CD4-positive, CD25-positive, alpha-beta regulatory T cell (primary cell): ENCODE results near the gene NDST1. TPM values are rescaled to one million over a fixed set of nuclear protein-coding genes. Genes with fewer than 3 reads are reported as not detected.

Source experiments
- ATAC-seq, 2 donors: fragments of 150-1000 bp; cut with Tn5 transposase; one replicate each; pipeline ENCODE4 v1.10.0; 2021; ENCODE audit warnings: low read depth in 2 of 2, moderate number of reproducible peaks in 2 of 2, moderate library complexity in 1 of 2
- DNase-seq, 3 donors: peaks; one replicate each; pipeline versions ENCODE4 v3.0.0 to v3.0.0-alpha.2; 2012 to 2022; ENCODE audit warnings: mixed read lengths in 1 of 3
- H3K27ac ChIP-seq: one replicate; pipeline ENCODE4 v1.7.0; 2013; ENCODE audit warnings: mild to moderate bottlenecking, low read length; ENCODE audit not compliant: insufficient read depth, poor library complexity, severe bottlenecking
- H3K27me3 ChIP-seq: one replicate; pipeline ENCODE4 v1.7.0; 2013; ENCODE audit warnings: low read length; ENCODE audit not compliant: control insufficient read depth, insufficient read depth
- H3K36me3 ChIP-seq: one replicate; pipeline ENCODE4 v1.7.0; 2013; ENCODE audit warnings: mild to moderate bottlenecking, low read length, moderate library complexity; ENCODE audit not compliant: control insufficient read depth, insufficient read depth
- H3K4me1 ChIP-seq: 2 replicates; pipeline ENCODE4 v1.7.0; 2013; ENCODE audit warnings: mild to moderate bottlenecking, low read length; ENCODE audit not compliant: insufficient read depth, control insufficient read depth, poor library complexity, severe bottlenecking
- H3K4me3 ChIP-seq: one replicate; pipeline ENCODE4 v1.7.0; 2013; ENCODE audit warnings: low read depth, mild to moderate bottlenecking, low read length, moderate library complexity
- H3K9me3 ChIP-seq, 2 experiments: 1 replicate in 1 of 2; 2 replicates in 1 of 2; pipeline ENCODE4 v1.7.0; 2013; ENCODE audit warnings: low read length in 2 of 2, mild to moderate bottlenecking in 1 of 2, moderate library complexity in 1 of 2; ENCODE audit not compliant: control insufficient read depth in 2 of 2
- H3K27ac Mint-ChIP-seq, 3 donors: one replicate each; pipeline ENCODE4 v1.8.0; 2020 to 2022; ENCODE audit warnings: mild to moderate bottlenecking in 3 of 3, mixed read lengths in 3 of 3, moderate library complexity in 2 of 3
- H3K27me3 Mint-ChIP-seq: one replicate; pipeline ENCODE4 v1.8.0; 2022; ENCODE audit warnings: mild to moderate bottlenecking, mixed read lengths
- H3K36me3 Mint-ChIP-seq: one replicate; pipeline ENCODE4 v1.8.0; 2020; ENCODE audit warnings: mixed read lengths
- H3K4me1 Mint-ChIP-seq, 4 donors: one replicate each; pipeline ENCODE4 v1.8.0; 2020 to 2022; ENCODE audit warnings: mixed read lengths in 4 of 4, mild to moderate bottlenecking in 1 of 4
- H3K4me3 Mint-ChIP-seq, 4 donors: one replicate each; pipeline ENCODE4 v1.8.0; 2020 to 2022; ENCODE audit warnings: mild to moderate bottlenecking in 4 of 4, mixed read lengths in 4 of 4, moderate library complexity in 3 of 4
- H3K9me3 Mint-ChIP-seq, 7 donors: one replicate each; pipeline ENCODE4 v1.8.0; 2020 to 2022; ENCODE audit warnings: mixed read lengths in 7 of 7, mild to moderate bottlenecking in 3 of 7, moderate library complexity in 2 of 7
- polyA plus RNA-seq, 4 donors: library from polyadenylated mRNA; unstranded; fragments of 300-500 nt; fragmentation: Illumina TruSeq; gene quantifications; one replicate each; pipeline ENCODE4 v1.2.3, GENCODE V29; 2021
- total RNA-seq: library from RNA; stranded (reverse); gene quantifications from one replicate; pipeline ENCODE4 v1.2.3, GENCODE V29; 2022

NDST1 gene
- total and polyA plus RNA-seq, 5 donors from 2014 or later: 2.4 TPM; not detected in 4

GRCh38 chr5:150605546-150605945 is 97.6 kb downstream of the NDST1 start:
- DNase-seq: no peak
- no peak overlapping the region for H3K27ac ChIP-seq
- Mint-ChIP-seq H3K36me3 (no peaks in the 10 kb centered on the region), H3K9me3 (peaks cover 0 to 2% (median 0%) of the 10 kb centered on the region in 7 donors), H3K4me3 (no peak overlapping the region), H3K27me3 (peaks cover 4% of the 10 kb centered on the region), H3K4me1 (no peaks in the 10 kb centered on the region), H3K27ac (no peak overlapping the region)
- no peak overlapping the region for H3K4me3 ChIP-seq
- H3K27me3 ChIP-seq: no peaks in the 10 kb centered on the region
- H3K9me3 ChIP-seq: no peaks in the 10 kb centered on the region
- no peaks in the 10 kb centered on the region for H3K36me3 ChIP-seq
- no peak for ATAC-seq
- no peaks in the 10 kb centered on the region for H3K4me1 ChIP-seq

GRCh38 chr5:150606476-150606875 is 98.5 kb downstream of the NDST1 start:
- H3K27ac ChIP-seq: no peak overlapping the region
- peaks cover 0 to 3% (median 0%) of the 10 kb centered on the region in 7 donors for H3K9me3 Mint-ChIP-seq
- no peaks in the 10 kb centered on the region for H3K27me3 ChIP-seq
- peaks cover 4% of the 10 kb centered on the region for H3K27me3 Mint-ChIP-seq
- no peak overlapping the region for H3K4me3 ChIP-seq
- H3K4me1 ChIP-seq: no peaks in the 10 kb centered on the region
- DNase-seq (no peak), ATAC-seq (no peak)
- no peaks in the 10 kb centered on the region for H3K36me3 ChIP-seq
- H3K36me3 Mint-ChIP-seq: no peaks in the 10 kb centered on the region
- no peak overlapping the region for H3K4me3 Mint-ChIP-seq
- no peaks in the 10 kb centered on the region for H3K4me1 Mint-ChIP-seq
- H3K9me3 ChIP-seq: no peaks in the 10 kb centered on the region
- H3K27ac Mint-ChIP-seq: no peak overlapping the region

- ATAC-seq (no peak), DNase-seq (no peak)
- Histone ChIP-seq H3K9me3 (no peaks in the 10 kb centered on the region), H3K27me3 (no peaks in the 10 kb centered on the region), H3K27ac (no peak overlapping the region), H3K4me1 (no peaks in the 10 kb centered on the region), H3K36me3 (no peaks in the 10 kb centered on the region), H3K4me3 (no peak overlapping the region)
- Mint-ChIP-seq H3K4me3 (no peak overlapping the region), H3K27ac (no peak overlapping the region), H3K36me3 (no peaks in the 10 kb centered on the region), H3K27me3 (peaks cover 1% of the 10 kb centered on the region), H3K4me1 (no peaks in the 10 kb centered on the region), H3K9me3 (peaks cover 0 to 3% (median 0%) of the 10 kb centered on the region in 7 donors)
Measured at GRCh38 chr5:150607105-150607504, 99.2 kb downstream of the NDST1 start.

Other genes with a start within 250 kb of the NDST1 start
- not detected for gene CAMK2A, start 218.4 kb upstream of the NDST1 start, total RNA-seq
- gene CAMK2A, start 218.4 kb upstream of the NDST1 start, polyA plus RNA-seq: not detected
- not detected for gene ARSI, start 205.2 kb upstream of the NDST1 start, total RNA-seq
- not detected for gene ARSI, start 205.2 kb upstream of the NDST1 start, polyA plus RNA-seq
- 58.3 TPM for gene TCOF1, start 150.4 kb upstream of the NDST1 start, total RNA-seq
- gene TCOF1, start 150.4 kb upstream of the NDST1 start, polyA plus RNA-seq: 1 to 10 TPM; 2.7 to 5.6 (median 3.4) TPM
- 1,110 TPM for gene CD74, start 95.2 kb upstream of the NDST1 start, total RNA-seq
- gene CD74, start 95.2 kb upstream of the NDST1 start, polyA plus RNA-seq: 1,000 to 10,000 TPM in 1 of 4 donors, 100 to 1,000 TPM in 3; 664 to 1,266 (median 896) TPM
- gene RPS14, start 58.4 kb upstream of the NDST1 start, total RNA-seq: 3,121 TPM
- gene RPS14, start 58.4 kb upstream of the NDST1 start, polyA plus RNA-seq: 1,000 to 10,000 TPM; 4,928 to 8,871 (median 7,502) TPM
- 0.07 TPM for gene SYNPO, start 132.5 kb downstream of the NDST1 start, total RNA-seq
- gene SYNPO, start 132.5 kb downstream of the NDST1 start, polyA plus RNA-seq: not detected
- not detected for gene MYOZ3, start 153.1 kb downstream of the NDST1 start, total RNA-seq
- under 1 TPM in 2 of 4 donors, not detected in 2; 0.08 to 0.10 TPM for gene MYOZ3, start 153.1 kb downstream of the NDST1 start, polyA plus RNA-seq
- 109 TPM for gene RBM22, start 192.9 kb downstream of the NDST1 start, total RNA-seq
- 10 to 100 TPM; 67.9 to 86.2 (median 70.3) TPM for gene RBM22, start 192.9 kb downstream of the NDST1 start, polyA plus RNA-seq